Measurements from ENCODE around the gene SARNP.
"Not testable (repeated sequence)": the region's sequence is repeated elsewhere in the genome, so short reads cannot be mapped to it uniquely, and the experiment has no call there.

SARNP gene, protein sequence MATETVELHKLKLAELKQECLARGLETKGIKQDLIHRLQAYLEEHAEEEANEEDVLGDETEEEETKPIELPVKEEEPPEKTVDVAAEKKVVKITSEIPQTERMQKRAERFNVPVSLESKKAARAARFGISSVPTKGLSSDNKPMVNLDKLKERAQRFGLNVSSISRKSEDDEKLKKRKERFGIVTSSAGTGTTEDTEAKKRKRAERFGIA

DNA sequence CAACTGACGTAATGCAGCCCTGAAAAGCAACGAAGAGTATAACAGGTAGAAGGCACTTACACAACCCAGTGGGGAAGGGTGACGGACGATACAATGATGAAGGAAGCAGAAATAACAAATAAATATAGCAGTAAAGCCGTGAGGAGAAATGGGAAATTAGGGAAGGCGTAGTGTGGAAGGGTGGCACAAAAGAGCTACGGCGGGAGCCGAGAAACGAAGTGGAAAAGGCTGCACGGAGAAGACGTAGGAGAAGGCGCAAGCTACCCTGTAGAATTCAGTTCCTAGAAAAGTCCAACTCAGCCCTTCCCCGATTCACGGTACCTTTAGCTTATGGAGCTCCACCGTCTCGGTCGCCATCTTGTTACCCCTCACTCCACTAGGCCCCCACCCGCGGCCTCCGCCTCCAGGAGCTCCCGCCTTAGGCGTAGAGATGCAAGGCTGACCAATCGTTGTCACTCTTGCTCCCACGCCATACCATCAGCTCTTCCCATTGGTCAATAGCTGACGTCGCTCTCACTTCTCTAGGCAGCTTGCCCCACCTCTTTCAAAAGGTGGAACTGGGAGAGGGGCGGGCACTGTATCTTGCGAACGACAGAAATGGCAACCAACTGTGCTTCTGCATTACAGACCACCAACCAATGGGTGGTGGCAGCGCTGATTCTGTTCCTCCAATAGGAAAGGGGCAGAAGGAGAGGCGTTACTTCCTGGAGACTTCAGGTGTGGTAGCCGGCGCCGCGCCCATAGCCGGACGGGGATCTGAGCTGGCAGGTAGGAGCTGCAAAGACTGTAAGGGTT, at the start of gene SARNP, which contains the start of gene ORMDL2:
Gene SARNP (minus strand): TSS at position 380 of the 795 bp plus-strand sequence. CDS start 23 bp downstream, at position 357.
Gene ORMDL2 (plus strand): TSS at position 697 of the 795 bp plus-strand sequence. CDS start 959 bp downstream, outside the sequence.
- peak; percentile 91 for DNase-seq (ENCODE audit: low spot score)

DNA sequence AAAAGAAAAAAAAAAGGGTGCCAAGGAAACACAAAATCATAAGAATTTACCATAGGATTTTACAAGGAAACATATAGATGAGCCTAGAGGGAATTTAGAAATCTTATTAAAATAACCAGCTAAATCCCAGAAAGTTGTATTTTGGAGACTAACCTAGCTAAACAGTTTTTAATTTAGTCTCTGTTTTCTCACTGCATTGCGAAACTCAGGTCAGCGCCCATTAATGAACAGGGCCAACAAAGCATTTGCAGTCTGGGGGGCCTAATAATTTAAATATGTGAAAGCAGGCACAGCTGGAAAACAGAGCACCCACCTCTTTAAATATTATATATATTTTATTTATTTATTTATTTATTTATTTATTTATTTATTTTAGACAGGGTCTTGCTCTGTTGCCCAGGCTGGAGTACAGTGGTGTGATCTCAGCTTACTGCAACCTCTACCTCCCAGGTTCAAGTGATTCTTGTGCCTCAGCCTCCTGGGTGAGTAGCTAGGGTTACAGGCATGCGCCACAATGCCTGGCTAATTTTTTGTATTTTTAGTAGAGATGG, 49.0 kb upstream of the SARNP start:
- not testable (repeated sequence) for DNase-seq (ENCODE audit: low spot score)

DNA sequence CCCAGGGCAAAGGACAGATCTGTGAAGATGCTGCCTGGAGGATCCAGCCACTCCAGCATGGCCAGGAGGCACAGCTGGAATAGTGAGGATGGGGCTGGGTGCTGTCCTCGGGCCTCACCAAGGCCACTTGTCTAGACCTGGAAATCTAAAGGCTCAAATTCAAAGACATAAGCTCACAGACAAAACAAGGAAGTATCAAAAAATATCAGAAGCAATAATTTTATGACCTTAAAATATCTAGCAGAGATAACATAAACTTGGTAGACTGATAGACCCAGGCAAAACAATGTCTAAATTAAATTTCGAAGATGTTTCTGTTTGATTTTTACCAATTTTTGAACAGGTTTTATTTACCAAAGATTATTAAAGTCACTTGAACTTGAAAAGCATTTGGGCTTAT, 47.8 kb upstream of the SARNP start:
- DNase-seq (ENCODE audit: low spot score) = no peak

DNA sequence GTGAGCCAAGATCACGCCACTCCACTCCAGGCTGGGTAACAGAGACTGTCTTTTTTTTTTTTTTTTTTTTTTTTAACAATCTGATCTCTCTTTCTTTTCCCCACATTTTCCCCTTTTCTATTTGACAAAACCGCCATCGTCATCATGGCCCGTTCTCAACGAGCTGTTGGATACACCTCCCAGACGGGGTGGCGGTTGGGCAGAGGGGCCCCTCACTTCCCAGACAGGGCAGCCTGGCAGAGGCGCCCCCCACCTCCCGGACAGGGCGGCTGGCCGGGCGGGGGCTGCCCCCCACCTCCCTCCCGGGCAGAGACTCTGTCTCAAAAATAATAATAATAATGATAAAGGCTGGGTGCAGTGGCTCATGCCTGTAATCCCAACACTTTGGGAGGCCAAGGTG, 45.4 kb upstream of the SARNP start:
- not testable (repeated sequence) for DNase-seq (ENCODE audit: low spot score)

DNA sequence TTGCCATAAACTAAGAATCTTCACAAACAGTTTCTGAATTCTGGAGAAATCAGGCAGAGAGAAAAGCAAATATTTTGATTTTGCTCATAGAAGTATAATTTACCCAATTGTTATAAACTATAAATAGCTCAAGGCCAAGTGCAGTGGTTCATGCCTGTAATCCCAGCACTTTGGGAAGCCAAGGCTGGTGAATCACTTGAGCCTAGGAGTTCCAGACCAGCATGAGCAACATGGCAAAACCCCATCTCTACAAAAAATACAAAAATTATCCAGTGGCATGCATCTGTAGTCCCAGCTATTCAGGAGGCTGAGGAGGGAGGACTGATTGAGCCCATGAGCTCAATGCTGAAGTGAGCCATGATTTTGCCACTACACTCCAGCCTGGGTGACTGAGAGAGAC, 44.8 kb upstream of the SARNP start:
- DNase-seq (ENCODE audit: low spot score) = no peak

DNA sequence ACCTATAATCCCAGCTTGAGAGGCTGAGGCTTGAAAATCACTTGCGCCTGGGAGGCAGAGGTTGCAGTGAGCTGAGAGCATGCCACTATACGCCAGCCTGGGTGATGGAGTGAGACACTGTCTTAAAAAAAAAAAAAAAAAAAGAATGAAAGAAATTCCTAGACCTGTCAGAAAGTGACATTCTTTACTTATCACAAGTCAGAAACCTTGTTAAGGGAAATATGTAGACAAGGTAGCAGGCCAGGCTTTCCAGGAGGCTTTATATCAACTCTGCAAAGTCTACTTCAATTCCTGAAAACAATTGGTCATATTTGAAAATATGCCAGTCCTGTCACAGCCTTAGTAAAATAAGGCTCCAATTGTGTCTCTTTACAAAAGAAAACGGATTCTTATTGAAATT, 44.3 kb upstream of the SARNP start:
- DNase-seq (ENCODE audit: low spot score) = no peak

DNA sequence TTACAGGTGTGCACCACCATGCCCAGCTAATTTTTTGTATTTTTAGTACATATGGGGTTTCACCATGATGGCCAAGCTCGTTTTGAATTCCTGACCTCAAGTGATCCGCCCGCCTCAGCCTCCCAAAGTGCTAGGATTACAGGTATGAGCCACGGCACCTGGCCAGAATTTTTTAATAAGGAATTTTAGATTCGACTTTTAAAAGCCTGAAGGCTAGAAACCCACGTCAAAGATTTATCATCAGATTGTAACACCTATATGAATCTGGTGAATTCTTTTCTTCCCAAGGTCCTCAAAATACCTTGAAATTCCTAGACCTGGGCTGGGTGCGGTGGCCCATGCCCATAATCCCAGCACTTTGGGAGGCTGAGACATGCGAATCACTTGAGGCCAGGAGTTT, 43.9 kb upstream of the SARNP start:
- DNase-seq (ENCODE audit: low spot score) = no peak

DNA sequence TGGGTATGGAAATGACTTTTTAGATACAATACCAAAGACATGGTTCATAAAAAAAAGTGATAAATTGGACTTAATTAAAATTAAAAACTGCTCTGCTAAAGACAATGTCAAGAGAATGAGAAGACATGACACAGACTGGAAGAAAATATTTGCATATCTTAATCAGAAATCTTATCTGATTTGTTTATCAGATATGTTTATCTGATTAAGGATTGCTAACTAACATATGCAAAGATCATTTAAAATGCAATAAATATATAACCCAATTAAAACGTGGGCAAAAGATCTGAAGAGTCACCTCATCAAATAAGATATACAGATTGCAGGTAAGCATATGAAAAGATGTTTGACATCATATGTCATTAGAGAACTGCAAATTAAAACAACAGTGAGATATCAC, 35.2 kb upstream of the SARNP start:
- no peak for DNase-seq (ENCODE audit: low spot score)

DNA sequence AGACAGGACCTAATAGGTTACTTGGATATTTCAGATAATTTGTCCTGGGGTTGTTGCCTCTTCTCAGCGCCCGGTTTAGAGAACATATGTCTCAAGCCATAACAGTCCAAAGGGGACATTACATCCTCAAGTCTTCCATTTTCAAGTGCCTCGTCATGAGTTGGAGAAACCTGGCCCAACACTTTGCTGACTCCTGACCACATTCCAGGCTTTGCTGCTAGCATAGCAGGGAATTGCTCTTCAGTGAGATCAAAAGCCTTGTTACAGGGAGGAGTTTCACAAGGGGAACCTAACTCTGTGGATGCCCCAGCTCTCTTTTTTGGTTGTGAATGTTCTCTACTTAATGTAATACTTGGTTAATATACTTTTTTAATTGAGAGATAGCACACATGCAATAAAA, 33.4 kb upstream of the SARNP start:
- no peak for DNase-seq (ENCODE audit: low spot score)

DNA sequence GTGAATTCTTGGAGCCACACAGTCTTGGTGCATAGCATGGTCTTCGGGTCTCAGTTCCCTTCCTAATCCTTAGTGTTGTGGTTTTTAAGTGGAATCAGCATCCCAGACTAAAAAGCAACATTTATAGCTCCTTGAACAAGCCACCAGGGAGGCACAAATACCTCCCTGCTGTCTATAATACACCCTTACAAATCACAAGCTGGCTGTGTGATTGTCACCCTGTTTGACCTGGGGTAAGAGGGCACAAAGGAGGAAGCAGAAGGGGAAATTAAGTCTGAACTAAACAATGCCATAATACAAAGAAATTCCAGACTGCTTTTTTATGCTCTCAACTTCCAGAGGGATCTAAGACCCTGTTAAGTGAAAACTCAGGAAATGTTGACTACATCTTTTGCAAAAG, 32.9 kb upstream of the SARNP start:
- DNase-seq (ENCODE audit: low spot score) = no peak

DNA sequence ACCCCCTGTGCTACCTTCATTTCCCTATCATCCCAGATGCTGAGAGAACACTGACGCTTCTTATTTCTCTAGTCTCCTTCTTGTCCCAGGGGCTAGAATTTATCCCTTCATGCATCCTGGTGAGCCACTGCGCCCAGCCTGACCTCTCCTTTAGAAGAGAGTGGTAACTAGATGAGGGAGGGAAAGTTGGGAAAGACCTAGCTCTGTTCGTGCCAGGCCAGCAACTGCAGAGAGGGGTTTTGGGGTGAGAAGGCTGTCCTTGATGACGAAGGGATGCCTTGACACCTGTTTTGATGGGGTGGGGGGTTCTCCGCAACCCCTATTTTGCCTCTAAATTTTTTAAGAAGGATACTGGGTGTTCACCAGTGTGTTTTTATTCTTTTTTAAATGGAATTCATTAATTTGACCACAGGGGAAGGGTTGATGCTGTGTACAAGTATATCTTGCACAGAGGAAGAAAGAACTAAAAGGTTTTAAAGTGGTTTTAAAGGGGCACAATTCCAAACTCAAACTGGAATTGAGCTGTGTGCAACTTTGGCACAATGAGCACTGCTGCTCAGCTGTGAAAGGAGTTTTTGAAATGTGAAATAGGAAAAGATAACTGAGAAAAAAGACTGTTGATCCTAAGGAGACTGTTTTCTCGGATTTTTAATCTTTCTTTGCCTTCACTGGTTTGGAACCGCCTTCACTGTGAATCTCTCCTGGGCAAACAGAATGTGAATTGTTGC, 32.3 kb upstream of the SARNP start:
- no peak for DNase-seq (ENCODE audit: low spot score)

DNA sequence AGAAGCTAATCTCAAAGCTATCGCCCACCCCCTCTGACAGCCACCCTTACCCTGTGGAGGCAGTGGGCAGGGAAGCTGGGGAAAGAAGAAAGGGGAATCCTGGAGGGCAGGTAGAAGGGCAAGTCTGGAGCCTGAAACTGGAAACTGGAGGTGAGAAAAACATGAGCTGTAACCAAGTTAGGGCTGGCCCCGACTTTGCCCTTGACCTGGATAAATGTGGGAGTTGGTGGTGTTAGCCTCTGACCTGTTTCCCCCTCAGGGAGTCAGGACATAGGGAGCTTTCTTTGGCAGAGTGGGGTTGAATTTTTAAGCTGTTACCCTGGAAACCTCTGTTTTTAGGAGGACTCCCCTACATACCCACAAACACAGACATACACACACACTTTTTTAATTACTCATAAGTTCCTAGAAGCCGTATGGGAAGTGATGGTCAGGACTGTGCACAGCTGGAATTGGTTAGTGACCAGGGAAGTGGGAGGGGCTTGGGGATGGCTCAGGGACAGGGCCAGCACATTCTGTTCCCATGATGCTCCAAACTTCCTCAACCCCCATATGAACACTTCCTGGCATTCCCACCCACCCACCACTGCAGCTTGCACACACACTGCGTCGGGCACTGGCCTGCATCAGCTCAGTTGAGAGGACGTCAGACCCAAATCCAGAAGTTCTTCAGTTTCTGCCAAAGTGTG, 30.2 kb upstream of the SARNP start:
- no peak for DNase-seq (ENCODE audit: low spot score)

DNA sequence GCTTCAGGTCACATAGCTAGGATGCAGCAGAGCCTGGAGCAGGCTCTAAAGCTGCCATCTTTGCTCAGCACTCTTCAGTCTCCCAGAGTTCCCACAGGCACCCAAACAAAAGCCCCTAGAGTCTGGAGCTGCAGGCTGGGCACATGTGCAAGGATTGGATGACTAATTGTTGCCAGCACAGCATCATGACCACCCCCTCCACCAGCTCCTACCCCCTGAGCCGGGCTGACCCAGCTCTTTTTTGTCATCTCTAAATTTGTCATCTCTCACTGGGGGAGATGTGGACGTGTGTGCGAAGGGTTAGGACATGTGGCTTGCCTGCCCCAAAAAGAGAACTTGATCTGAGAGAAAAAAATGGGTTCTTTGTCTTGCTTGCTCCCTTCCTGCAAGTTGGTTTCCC, 29.5 kb upstream of the SARNP start:
- DNase-seq (ENCODE audit: low spot score) = no peak

DNA sequence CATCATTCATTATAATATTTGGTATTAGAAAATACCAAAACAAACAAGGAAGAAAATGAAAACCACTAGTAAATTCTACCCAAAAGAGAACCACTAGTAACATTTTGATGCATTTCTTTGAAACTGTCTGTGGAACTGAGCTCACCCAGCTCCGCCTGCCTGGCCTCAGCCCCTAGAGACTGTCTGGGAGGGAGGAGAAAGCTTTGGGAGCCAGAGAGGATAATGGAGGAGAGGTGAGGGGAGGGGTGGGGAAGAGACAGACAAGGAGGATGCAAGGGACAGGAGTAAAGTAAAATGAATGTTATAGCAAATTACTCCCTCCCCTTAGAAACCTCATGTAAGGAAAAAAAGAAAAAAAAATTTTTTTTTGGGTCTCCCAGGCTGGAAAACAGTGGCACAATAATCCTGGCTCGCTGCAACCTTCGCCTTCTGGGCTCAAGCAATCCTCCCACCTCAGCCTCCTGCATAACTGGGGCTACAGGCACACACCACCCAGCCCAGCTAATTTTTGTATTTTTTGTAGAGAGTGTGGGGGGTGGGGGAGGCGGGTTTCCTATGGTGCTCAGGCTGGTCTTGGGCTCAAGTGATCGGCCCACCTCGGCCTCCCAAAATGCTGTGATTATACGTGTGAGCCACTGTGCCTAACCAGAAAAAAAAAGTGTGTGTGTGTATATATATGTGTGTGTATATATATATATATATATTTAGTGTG, 28.4 kb upstream of the SARNP start:
- DNase-seq (ENCODE audit: low spot score) = no peak

DNA sequence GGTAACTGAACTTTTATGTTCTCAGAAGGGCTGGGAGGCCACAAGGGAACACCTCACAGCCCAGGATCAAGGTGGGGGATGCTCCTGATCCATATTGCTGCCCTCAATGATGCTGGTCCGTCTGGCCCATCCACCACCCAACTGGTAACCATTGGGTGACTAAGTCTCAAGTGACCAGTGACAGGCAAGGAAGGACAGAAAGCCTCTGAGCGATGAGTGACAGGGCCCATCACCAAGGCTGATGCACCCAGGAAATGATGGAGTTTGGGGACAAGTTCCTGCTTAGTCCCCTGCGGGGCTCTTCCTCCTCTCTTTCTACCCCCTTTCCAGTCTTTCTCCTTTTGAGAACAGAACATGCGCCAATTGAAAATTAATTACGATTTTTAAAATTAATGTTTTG, 27.8 kb upstream of the SARNP start:
- no peak for DNase-seq (ENCODE audit: low spot score)

DNA sequence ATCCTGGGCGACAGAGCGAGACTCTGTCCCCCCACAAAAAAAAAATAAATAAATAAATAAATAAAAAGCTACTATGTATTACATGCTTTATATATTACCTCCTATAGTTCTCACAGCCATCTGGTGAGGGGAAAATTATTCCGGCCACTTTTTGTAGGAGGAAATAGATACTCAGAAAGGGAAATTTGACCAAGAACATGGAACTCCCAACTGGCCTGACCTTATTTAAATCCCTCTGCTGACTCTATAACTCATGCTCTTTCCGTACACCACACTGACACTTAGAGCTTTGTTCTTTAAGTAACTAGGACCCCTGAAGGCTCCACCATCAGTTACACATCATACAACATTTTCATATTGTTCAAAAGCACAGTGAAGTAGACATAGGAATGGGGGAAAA, 27.4 kb upstream of the SARNP start:
- no peak for DNase-seq (ENCODE audit: low spot score)

DNA sequence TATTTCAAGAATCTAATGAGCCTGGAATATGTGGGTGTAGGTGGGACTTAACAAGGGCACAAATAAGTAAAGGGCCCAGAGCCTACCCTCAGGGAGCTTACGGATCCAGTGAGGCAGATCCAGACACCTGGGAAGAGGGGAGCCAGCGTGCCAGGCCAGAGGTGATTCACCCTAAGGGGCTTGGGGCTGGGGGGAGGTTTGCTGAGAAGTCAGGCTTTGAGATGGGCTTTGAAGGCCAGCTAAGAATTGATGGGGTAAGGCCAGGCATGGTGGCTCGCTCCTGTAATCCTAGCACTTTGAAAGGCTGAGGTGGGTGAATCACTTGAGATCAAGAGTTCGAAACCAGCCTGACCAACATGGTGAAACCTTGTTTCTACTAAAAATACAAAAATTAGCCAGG, 25.9 kb upstream of the SARNP start:
- no peak for DNase-seq (ENCODE audit: low spot score)

DNA sequence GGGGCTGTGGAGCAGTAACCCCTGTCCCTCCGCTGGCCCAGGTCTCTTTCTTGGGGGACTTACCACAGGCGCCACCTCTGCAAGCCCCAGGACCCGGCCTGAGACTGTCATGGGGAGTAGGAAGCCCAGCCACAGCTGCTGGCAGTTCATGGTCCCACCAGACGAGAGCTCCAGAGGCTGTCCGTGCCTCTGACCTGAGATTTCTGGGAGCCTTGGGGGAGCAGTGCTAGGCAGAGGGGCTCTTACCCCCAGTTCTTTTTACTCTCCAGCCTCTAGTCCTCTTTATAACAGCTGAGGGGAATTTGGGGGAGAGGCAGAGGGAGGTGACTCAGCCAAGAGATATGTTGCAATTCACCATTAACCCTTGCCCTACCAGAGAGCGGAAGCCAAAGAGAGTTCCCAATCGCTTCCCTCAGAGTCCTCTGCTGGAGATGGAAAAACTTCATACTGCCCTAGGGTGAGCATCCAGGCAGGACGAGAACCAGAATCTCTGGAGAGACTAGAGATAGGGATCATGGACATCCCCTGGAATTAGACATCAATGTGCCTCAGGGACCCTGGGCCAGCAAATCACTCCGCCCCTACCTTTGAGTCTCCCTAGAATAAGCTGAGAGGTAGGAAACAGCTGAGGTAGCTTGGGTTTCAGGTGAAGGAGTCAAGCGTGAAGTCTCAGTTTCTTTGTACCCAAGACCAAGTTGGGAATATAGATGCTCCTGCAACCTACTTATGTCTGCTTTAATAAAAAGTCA, 25.3 kb upstream of the SARNP start, which contains the start of gene MMP19:
Gene MMP19 (minus strand): TSS at position 256 of the 749 bp plus-strand sequence. CDS start 106 bp downstream, at position 150.
- no peak for DNase-seq (ENCODE audit: low spot score)

DNA sequence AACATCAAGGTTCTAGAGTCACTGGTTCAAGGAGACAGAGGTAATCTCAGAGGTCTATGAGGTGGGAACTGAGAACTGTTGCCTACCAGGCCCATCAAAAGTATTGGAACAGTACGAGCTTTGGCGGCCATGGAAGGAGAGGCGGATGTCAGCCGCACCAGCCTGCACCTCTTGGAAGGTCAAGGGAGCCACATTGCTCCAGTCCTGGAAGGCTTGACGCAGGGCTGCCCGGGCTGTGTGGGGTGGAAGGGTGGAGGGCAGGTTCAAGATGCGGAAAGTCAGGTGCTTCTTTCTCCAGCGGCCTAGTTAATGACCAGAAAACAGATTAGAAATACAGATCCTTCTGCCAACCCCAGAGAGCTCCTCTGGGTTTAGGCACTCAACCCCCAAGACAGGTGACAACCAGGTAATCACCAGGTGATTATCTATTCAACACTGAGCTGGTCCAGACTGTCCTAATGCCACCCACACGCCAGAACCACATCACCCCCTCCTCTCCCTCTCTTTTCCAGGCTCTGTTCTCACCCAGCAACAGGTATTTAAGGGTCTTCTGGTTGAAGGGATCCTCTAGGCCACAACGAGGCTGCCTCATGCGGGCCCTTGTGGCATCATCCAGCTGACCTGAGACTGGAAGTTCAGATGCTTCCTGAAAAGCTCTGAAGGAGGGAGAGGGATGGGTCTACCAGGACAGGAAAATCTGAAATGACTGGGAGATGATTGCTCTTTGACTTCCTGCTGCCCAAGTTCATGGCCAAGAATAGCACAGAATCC, 23.2 kb upstream of the SARNP start:
- no peak for DNase-seq (ENCODE audit: low spot score)
